CD1c-positive myeloid dendritic cell (primary cell): ENCODE data around the gene PNPLA2.

ENCODE experiments used
- DNase-seq: peaks from one replicate; pipeline ENCODE4 v3.0.0-alpha.2; 2016; ENCODE audit errors: extremely low spot score

Gene PNPLA2

DNA sequence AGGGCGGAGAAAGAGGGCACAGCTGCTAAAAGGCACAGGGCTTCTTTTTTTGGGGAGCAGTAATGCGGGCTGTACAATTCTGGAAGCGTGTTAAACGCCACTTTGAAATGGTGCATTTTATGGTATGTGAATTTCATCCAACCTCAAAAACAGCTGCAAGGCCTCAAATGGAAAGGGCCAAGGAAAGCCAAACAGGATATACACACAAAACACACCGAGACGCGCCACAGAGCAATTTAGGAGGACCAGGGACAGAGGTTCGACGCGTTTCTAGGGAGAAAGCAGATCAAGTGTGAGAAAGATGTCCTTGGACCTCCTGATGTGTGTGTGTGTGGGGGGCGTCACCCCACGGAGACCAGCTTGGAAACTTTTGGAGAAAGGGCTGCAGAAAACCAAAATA lies 55.0 kb downstream of the PNPLA2 start:
- no peak for DNase-seq
